OCI-LY3 (cell line): ENCODE data around the gene TSC22D3.

Experiments used
- H2AFZ ChIP-seq: fragments of 200-600, 300-600 bp; shearing (Covaris generic); 2 replicates; pipeline ENCODE4 v1.6.0; 2014; ENCODE audit warnings: antibody characterized with exemption, low read depth, low read length
- H3K27ac ChIP-seq: fragments of 200-600, 300-600 bp; sonication (generic); 2 replicates; pipeline ENCODE4 v1.5.1; 2014; ENCODE audit warnings: mild to moderate bottlenecking, low read length, moderate library complexity, mixed read lengths
- H3K27me3 ChIP-seq: fragments of 200-600, 300-600 bp; sonication (generic); 2 replicates; pipeline ENCODE4 v1.6.1; 2014; ENCODE audit warnings: low read depth, low read length, mixed read lengths
- H3K36me3 ChIP-seq: fragments of 200-600, 300-600 bp; sonication (generic); replicated peaks from 2 replicates; pipeline ENCODE3; 2014; ENCODE audit warnings: low read depth, low read length, mixed read lengths
- H3K4me1 ChIP-seq: fragments of 300-600, 200-600 bp; sonication (generic); 2 replicates; pipeline ENCODE4 v1.6.1; 2014; ENCODE audit warnings: low read length, mixed read lengths
- H3K4me2 ChIP-seq: fragments of 200-600, 300-600 bp; sonication (generic); 2 replicates; pipeline ENCODE4 v1.6.1; 2014; ENCODE audit warnings: low read length, mixed read lengths
- H3K4me3 ChIP-seq: fragments of 300-600, 200-600 bp; sonication (generic); 2 replicates; pipeline ENCODE4 v1.5.1; 2014; ENCODE audit warnings: antibody characterized with exemption, mild to moderate bottlenecking, low read length, moderate library complexity
- H3K79me2 ChIP-seq: fragments of 300-600, 200-600 bp; shearing (Covaris generic); 2 replicates; pipeline ENCODE4 v1.6.1; 2014; ENCODE audit warnings: mild to moderate bottlenecking, low read length, mixed read lengths
- H3K9ac ChIP-seq: fragments of 300-600, 200-600 bp; shearing (Covaris generic); 2 replicates; pipeline ENCODE4 v1.6.0; 2014; ENCODE audit warnings: mild to moderate bottlenecking, low read length, moderate library complexity
- H3K9me3 ChIP-seq: fragments of 200-600, 300-600 bp; shearing (Covaris generic); 2 replicates; pipeline ENCODE4 v1.6.1; 2014; ENCODE audit warnings: low read length, mixed read lengths; ENCODE audit not compliant: insufficient read depth
- H4K20me1 ChIP-seq: fragments of 200-600, 300-600 bp; sonication (generic); 2 replicates; pipeline ENCODE4 v1.6.1; 2016; ENCODE audit warnings: low read length, mixed read lengths; ENCODE audit not compliant: insufficient read depth
- EZH2phosphoT487 ChIP-seq: fragments of 200-600 bp; shearing (Covaris generic); IDR thresholded peaks from 2 replicates; pipeline ENCODE4 v1.6.1; 2018; ENCODE audit warnings: antibody characterized with exemption, mixed run types, low read depth
- TF ChIP-seq, protein P1 (sequence below): fragments of 200-600, 300-600 bp; sonication (generic); IDR thresholded peaks from 2 replicates; pipeline ENCODE4 v1.5.1; 2014; ENCODE audit warnings: antibody characterized with exemption, low read length, low read depth

The TSC22D3 gene

DNA sequence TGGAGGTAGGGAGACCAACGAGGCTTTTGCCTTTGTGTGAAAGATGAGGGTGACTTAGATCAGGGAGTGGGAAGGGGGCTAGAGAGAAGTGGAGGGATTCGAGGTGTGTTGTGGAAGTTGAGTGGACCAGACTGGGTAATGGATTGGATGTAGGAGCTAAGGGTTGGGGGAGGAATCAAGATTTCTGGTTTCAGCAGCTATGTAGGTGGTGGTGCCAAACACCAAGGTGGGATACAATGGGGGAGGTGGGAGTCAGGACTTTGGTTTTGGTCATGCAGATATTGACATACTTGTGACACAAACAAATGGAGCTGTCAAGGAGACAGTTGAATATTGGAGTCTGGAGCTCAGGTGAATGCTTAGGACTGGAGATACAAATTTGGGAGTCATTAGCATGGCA is 71.0 kb downstream of the TSC22D3 start:
- Histone ChIP-seq H3K27ac (no peak overlapping the region), H3K9me3 (no peaks in the 10 kb centered on the region)

DNA sequence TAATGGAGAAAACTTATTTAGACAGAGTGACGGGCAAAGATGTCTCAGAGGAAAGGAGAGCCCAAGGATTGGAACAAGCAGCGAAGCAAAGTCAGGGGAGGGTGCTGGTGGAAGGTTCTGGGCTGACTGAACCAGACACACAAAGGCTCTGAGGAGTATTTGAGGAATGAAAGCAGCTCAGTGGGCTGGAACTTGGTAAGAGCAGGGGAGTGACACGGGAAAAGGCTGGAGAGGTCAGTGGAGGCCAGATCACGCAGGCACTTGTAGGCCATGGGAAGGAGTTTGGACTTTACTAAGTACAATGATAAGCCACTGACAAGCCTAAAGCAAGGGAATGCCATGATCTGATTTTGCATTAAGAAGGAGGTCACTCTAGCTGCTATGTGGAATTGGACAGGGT is 71.4 kb downstream of the TSC22D3 start:
- no peak overlapping the region for H3K9ac ChIP-seq

More for the DNA sequence above, 71.0 kb downstream of the TSC22D3 start:
- Histone ChIP-seq H3K4me2 (no peak overlapping the region), H3K4me3 (no peak overlapping the region), H4K20me1 (no peaks in the 10 kb centered on the region), H3K4me1 (no peaks in the 10 kb centered on the region), H2AFZ (no peak overlapping the region), H3K79me2 (no peaks in the 10 kb centered on the region), H3K27me3 (no peaks in the 10 kb centered on the region), H3K9ac (no peak overlapping the region), H3K36me3 (no peaks in the 10 kb centered on the region)
- no peak for TF ChIP-seq EZH2phosphoT487
- TF ChIP-seq, protein P1, sequence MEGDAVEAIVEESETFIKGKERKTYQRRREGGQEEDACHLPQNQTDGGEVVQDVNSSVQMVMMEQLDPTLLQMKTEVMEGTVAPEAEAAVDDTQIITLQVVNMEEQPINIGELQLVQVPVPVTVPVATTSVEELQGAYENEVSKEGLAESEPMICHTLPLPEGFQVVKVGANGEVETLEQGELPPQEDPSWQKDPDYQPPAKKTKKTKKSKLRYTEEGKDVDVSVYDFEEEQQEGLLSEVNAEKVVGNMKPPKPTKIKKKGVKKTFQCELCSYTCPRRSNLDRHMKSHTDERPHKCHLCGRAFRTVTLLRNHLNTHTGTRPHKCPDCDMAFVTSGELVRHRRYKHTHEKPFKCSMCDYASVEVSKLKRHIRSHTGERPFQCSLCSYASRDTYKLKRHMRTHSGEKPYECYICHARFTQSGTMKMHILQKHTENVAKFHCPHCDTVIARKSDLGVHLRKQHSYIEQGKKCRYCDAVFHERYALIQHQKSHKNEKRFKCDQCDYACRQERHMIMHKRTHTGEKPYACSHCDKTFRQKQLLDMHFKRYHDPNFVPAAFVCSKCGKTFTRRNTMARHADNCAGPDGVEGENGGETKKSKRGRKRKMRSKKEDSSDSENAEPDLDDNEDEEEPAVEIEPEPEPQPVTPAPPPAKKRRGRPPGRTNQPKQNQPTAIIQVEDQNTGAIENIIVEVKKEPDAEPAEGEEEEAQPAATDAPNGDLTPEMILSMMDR, result no peak

DNA sequence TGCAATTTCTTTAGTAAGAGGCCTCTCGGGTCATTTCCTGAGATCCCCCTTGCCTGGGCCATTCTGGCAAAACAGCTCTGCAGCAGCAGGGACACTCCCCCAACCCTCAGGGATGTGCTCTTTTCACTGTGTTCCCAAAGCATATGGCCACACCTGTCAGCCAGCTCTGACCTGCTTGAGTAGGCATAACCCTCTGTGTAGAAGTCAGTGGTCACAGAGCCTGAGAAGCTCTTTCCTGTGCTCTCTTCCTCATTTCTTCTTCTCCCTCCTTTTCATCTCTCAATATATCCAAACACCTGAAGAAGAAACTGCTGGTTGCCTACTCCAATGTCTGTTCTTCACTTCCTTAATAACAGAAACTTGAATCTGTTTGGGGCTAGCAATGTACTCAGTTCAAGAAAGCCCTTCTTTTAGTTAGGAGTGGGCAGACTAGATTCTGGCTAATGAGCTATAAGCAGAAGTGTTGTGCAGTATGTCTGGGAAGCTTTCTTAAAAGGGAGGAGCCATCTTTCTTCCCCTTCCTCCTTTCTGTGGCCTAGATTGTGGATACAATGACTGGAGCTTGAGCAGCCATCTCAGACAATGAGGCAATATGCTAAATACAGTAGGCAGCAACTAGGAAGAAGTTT is 74.0 kb downstream of the TSC22D3 start:
- H3K27ac ChIP-seq, result no peak overlapping the region
- no peaks in the 10 kb centered on the region for H3K36me3 ChIP-seq
- H3K4me2 ChIP-seq, result no peak overlapping the region
- H3K4me1 ChIP-seq, result no peaks in the 10 kb centered on the region
- no peak overlapping the region for H2AFZ ChIP-seq
- H3K9ac ChIP-seq, result no peak overlapping the region
- H3K4me3 ChIP-seq, result no peak overlapping the region
- no peaks in the 10 kb centered on the region for H3K79me2 ChIP-seq
- H4K20me1 ChIP-seq, result no peaks in the 10 kb centered on the region
- H3K9me3 ChIP-seq, result no peaks in the 10 kb centered on the region
- no peak for TF ChIP-seq EZH2phosphoT487
- TF ChIP-seq, protein P1, result no peak
- H3K27me3 ChIP-seq, result no peaks in the 10 kb centered on the region

More for the DNA sequence above, 71.4 kb downstream of the TSC22D3 start:
- H2AFZ ChIP-seq, result no peak overlapping the region
- no peak for TF ChIP-seq EZH2phosphoT487
- TF ChIP-seq, protein P1, result no peak
- no peaks in the 10 kb centered on the region for H3K36me3 ChIP-seq
- H3K4me1 ChIP-seq, result no peaks in the 10 kb centered on the region
- H3K79me2 ChIP-seq, result no peaks in the 10 kb centered on the region
- no peak overlapping the region for H3K4me3 ChIP-seq
- H3K27ac ChIP-seq, result no peak overlapping the region
- H3K9me3 ChIP-seq, result no peaks in the 10 kb centered on the region
- no peaks in the 10 kb centered on the region for H4K20me1 ChIP-seq
- H3K27me3 ChIP-seq, result no peaks in the 10 kb centered on the region
- no peak overlapping the region for H3K4me2 ChIP-seq

DNA sequence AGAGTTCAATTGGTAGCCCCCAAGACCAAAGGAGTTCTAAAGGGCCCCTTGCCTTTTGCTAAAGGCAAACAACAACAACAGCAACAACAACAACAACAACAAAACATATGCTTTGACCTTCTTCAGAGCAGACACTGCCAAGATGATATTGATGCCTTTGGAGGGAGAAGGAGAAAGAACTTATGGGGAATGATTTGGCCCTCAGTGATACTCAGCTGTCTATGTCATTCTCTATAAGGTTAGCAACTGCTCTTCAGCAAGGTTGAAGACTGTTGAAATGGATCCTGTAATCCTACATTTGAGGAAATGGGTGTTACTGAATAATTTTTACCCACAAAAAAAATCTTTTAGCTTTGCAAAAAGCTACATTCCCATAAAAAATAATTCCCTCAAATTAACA is 74.8 kb downstream of the TSC22D3 start:
- no peak overlapping the region for H3K4me2 ChIP-seq
- H3K27ac ChIP-seq, result no peak overlapping the region

More for the DNA sequence above, 74.8 kb downstream of the TSC22D3 start:
- no peaks in the 10 kb centered on the region for H3K27me3 ChIP-seq
- H3K4me1 ChIP-seq, result no peaks in the 10 kb centered on the region
- no peaks in the 10 kb centered on the region for H4K20me1 ChIP-seq
- H3K9ac ChIP-seq, result no peak overlapping the region
- H3K4me3 ChIP-seq, result no peak overlapping the region
- no peak overlapping the region for H2AFZ ChIP-seq
- no peak for TF ChIP-seq EZH2phosphoT487
- TF ChIP-seq, protein P1, result no peak
- no peaks in the 10 kb centered on the region for H3K9me3 ChIP-seq
- no peaks in the 10 kb centered on the region for H3K36me3 ChIP-seq
- no peaks in the 10 kb centered on the region for H3K79me2 ChIP-seq
